Hematopoietic multipotent progenitor cell treated with erythropoietin and hydrocortisone succinate and interleukin-3 and kit ligand, for 17 days (in vitro differentiated cells): ENCODE data around the gene USP35.
"Not testable (repeated sequence)": the region's sequence is repeated elsewhere in the genome, so short reads cannot be mapped to it uniquely, and the experiment has no call there.

Source experiments
- DNase-seq: peaks from one replicate; pipeline ENCODE4 v3.0.0-alpha.2; 2015; ENCODE audit warnings: low spot score

The USP35 gene

DNA sequence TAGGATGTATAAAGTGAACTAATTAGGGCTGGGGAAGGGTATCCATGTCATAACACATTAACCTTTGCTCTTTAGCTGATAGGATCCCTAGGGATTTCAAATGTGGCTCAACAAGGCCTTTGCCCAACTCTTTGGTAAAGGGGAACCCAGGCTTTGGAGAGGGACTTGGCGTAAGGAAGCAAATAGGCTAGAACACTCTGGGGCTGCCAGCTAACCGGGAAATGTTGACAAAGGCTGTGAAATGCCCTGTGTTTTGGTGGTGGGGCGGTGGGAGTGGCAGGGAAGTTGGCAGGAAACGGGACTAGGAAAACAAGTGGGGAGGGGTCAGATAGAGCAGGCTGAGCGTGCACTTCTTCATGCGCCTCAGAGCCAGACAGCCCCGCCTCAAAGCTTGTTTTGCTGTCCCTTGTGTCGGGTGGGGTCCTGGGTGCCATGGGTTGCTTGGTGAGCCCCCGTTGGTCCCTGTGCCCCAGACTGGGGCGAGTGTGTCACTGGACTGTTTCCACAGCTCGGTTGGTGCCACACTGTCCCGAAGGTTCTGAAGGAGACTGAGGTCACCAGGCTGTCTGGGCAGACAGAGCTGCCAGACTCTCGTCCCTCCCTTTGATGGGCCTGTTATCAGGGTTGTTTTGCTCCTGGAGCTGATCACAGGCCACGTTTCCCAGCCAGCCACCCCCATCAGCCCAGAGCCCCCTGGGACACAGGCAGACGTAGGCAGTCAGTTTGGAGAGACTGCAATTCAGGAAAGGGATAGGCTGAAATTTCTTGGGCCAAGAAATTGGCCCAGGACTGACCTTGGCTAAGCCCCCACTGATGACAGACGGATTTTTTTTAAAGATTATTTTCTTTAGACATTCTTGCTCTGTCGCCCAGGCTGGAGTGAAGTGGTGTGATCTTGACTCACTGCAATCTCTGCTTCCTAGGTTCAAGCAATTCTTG lies 19.9 kb upstream of the USP35 start:
- no peak for DNase-seq

DNA sequence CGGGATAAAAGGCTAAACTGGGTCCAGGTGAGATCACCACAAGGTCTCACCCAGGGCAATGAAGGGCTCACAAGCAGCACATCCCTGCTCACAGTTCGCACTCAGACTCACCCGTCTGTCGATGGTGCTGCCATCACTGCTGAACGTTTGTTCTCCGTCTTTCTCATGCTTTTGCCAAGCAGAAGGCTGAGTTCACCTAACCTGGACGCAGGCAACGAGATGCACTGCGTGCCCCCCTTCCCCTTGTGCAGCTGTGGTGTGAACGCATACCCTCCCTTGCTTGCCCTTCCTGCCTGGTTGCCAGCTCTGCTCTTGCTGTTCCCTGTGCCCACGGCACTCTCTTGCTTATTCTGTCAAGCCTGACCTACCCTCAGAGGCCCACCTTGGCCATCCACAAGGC lies 18.3 kb upstream of the USP35 start:
- no peak for DNase-seq

- DNase-seq: no peak
Measured at GRCh38 chr11:78170874-78171549, 17.7 kb upstream of the USP35 start.

DNA sequence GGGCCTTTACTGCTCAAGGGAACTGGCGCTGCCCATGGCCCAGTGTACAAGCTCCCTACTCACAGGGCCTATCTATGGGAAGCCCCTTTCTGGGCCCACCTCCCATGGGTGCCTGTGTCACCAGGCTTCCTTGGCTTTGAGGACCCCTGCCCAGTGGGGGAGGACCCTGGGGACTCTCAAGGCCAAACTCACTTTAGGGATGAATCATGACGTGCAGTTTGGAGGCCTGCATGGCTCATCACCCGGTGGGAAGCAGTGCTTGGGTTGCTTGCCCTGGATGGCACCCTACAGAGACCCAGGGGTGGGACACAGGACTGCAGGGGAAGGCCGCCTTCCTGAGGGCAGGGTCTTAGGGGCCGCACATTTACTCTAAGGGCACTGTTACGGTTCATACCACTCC lies 16.8 kb upstream of the USP35 start:
- no peak for DNase-seq

- DNase-seq: not testable (repeated sequence)
Measured at GRCh38 chr11:78175862-78176261, 12.9 kb upstream of the USP35 start.

DNA sequence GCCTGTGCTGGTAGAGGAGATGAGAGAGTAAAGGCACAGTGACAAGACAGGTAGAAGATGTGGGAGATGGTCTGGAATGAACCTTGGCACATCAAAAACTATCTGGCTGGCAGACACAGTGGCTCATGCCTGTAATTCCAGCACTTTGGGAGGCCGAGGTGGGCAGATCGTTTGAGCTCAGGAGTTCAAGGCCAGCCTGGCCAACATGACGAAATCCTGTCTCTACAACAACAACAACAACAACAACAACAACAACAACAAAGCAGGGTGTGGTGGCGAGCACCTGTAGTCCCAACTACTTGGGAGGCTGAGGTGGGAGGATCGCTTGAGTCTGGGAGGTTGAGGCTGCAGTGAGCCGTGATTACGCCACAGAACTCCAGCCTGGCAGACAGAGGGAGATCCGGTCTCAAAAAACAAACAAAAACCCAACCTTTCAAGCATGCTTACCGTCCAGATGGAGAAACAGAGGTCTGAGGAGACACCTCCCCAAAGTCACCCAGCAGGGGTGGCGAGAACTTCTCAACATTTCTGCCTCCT lies 12.0 kb upstream of the USP35 start:
- DNase-seq: no peak

DNA sequence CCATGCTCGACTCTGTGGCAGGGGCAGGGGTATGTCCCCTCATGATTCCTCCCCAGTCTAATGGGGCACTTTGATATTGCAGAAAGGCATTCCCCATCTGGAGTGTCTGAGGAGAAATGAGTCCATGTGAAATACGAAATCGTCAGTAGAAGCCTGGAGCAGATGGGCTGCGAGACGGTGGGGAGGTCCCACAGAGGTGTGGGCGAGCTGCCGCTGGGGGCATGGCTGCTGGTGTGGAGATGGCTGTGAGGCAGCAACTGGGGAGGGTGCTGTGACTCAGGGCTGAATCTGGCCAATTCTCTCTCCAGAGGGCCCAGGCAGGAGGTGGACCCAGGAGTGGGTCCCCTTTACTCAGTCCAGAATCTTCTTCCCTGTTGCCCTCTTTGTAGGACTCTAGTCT lies 11.5 kb upstream of the USP35 start:
- DNase-seq: no peak

GRCh38 chr11:78179459-78180071 lies 9.2 kb upstream of the USP35 start:
- no peak for DNase-seq

GRCh38 chr11:78180751-78181150 lies 8.0 kb upstream of the USP35 start:
- no peak for DNase-seq

- DNase-seq: no peak
Measured at GRCh38 chr11:78181185-78181584, 7.5 kb upstream of the USP35 start.

GRCh38 chr11:78187366-78188285 lies 1.1 kb upstream of the USP35 start:
- no peak for DNase-seq

GRCh38 chr11:78189174-78189724 lies 530 bp downstream of the USP35 start:
- no peak for DNase-seq

DNA sequence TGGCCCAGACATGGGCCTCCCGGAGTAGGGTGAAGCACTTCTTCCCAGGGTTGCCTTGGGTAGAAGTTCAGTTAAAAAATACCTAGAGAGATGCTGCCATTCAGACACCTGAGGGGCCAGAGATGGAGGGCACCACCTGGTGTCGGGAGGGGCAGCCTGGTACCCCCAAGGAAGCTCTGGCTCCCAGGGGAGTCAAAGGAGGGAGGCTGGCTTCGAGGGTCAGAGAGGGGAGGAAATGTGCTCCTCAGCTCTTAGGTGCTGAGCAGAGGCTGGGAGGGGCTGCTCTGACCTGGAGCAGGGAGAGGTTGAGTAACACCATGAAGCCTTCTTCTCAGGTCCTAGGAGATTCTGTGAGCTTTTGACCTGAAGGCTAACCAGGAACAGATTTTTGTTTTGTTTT lies 1.1 kb downstream of the USP35 start:
- DNase-seq: no peak

DNA sequence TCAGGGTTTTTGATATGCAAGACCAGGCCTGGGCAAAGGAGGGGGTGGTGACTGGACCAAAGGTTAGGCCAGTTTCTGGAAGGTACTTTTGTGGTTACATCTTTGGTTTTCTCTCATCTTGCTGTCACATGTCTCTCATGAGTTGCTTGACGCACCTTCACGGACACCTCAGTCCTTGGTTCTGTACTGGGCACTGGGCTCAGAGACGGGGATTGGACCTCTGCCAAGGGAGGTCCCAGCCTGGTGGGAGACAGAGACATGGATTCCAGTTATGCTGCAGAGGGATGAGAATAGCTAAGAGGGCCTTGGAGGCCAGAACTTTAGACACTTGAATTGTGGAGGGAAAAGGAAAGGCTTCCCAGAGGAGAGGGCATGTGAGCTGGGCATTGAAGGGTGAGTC lies 1.7 kb downstream of the USP35 start:
- no peak for DNase-seq

DNA sequence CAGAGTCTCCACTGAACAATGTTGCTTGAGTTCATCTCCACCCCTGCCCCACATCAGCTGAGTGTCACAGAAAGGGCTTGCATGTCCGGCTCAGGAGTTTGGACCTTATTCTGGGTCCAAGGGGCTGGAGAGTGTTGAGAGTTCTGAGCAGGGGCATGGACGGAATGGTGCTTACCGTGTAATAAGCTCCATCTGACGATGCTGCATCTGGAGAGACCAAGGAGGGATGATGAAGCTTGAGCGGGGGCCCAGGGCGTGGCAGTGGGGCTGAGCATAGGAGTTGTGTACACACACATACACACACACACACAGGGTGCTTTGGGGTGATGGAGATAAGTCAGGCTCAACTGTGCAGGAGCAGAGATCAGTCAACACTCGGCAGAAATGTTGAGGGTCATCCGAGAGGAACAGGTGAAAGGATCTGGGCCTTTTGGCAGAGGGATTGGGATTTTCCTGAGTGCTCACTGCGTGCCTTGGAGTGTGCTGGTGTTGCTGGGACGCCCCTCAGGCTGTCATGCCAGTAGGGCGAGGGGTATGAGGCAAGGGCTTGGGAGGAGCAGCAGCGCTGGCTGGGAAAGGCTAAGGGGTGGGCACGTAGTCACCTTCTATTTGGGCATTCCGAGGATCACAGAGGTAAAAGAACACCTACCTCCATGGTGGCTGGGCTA lies 2.3 kb downstream of the USP35 start:
- DNase-seq: no peak

GRCh38 chr11:78192223-78192719 lies 3.6 kb downstream of the USP35 start:
- no peak for DNase-seq

GRCh38 chr11:78192911-78193351 lies 4.2 kb downstream of the USP35 start:
- DNase-seq: no peak

DNA sequence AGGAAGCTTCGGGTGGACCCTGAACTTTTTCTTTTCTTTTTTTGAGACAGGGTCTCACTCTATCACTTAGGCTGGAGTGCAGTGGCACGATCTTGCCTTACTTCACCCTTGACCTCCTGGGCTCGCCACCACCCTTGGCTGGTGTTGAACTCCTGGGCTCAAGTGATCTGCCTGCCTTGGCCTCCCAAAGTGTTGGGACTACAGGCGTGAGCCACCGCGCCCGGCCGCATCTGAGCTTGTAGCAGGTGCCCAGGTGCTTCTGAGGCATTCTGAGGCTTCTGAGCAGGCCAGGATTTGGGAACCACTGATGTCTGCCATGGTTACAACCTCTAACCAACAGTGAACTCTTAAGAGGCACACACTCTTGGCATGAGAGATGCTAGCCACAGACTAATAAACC lies 5.1 kb downstream of the USP35 start:
- DNase-seq: no peak

GRCh38 chr11:78194490-78194889 lies 5.8 kb downstream of the USP35 start:
- no peak for DNase-seq

- DNase-seq: no peak
Measured at GRCh38 chr11:78195917-78196560, 7.3 kb downstream of the USP35 start.
